Bone marrow (tissue), 2 donors: Measurements from ENCODE around the gene STX16.

Experiments
- DNase-seq, 2 donors: peaks; one replicate each; lab custom pipeline; 2025; lab: John Stamatoyannopoulos, UW

STX16 gene

DNA sequence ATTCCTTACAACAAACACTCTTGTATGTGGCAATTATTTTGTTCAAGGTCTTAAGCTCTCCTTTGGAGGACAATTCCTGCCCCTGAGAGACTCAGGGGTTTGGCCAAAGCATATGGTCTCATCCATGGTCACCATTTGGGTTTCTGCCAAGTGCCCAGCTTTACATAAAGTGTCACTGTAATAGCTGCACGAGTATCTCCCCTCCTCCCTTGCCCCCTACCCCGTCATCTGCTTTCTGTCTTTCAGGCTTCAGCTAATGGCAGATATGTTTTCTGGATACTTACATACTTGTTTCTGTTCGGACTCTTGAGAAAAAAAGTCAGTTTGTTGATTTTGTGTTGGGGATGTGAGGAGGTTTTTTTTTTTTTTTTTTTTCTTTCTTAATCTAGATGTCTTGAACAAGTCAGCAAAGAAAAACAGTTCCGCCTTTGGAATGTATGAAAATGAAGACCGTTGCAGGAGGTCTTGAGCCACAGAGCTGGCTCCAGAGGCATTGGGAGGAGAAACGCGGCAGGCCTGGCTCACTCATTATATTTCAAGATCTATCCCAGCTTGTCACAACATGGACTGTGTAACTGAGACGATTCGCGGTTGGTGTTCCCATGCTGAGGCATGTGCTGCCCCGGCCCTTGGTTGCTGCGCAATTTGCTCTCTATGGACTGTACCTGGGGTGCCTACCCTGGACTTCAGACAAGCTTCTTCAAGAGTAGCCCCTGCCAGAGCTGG lies 32.6 kb upstream of the STX16 start:
- DNase-seq: no peak

DNA sequence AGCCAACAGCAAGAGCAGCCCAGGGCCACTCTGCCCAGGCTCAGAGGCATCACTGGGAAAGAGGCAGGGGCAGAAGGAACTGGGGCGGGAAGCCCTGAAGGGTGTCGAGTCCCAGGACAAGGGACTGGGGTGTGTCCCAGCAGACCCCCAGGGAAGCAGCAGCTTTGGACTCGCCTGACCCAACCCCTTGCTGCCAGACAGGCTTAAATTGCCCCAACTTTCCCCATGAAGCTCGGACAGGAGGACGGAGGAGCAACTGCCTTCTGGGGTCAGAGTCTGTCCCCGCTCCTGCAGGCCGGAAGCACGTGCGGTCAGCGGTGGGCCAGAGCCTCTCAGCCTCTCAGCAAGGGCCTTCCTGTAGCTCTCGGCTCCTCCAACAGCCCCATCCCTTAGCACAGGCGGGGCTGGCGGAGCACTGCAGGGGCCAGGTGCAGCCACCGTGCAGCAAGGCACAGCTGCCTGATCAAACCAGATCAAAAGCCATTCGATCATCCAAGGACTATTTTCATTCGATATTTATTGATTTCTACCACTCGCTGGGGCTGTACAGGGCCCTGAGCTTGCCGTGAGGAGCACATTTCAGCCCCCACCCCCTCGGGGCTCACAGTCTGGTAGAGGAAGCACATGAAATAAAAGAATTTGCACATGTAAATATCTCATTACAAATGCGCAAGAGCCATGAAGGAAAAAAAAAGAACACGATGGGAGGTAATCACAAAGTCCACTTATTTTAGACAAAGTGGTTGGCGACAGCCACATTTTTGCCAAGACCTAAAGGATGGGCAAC lies 31.8 kb upstream of the STX16 start:
- DNase-seq: no peak

DNA sequence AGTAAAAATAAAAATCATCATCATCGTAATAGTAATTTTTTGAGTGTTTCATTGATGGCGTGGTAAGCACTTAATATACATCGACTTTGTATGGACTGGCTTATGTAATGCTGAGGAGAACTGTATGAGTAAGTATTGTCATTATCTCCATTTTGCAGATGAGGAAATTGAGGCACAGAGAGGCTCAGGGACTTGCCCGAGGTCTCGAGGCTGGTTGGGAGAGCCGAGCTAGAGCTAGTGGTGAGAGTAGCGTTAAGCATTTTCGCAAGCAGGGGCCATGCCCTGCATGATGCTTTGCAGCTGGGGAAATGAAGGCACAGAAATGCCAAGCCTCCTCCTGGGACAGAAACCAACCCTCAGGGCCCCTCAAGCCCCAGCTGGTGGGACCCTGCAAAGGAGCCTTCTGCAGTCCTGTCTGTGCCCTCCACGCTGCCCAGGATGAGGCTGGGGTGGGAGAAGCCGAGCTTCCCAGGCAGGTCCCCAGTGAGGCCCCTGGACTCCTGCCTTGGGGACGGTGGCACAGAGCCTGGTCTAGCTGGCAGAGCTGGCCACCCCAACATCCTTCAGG lies 31.1 kb upstream of the STX16 start:
- no peak for DNase-seq

DNA sequence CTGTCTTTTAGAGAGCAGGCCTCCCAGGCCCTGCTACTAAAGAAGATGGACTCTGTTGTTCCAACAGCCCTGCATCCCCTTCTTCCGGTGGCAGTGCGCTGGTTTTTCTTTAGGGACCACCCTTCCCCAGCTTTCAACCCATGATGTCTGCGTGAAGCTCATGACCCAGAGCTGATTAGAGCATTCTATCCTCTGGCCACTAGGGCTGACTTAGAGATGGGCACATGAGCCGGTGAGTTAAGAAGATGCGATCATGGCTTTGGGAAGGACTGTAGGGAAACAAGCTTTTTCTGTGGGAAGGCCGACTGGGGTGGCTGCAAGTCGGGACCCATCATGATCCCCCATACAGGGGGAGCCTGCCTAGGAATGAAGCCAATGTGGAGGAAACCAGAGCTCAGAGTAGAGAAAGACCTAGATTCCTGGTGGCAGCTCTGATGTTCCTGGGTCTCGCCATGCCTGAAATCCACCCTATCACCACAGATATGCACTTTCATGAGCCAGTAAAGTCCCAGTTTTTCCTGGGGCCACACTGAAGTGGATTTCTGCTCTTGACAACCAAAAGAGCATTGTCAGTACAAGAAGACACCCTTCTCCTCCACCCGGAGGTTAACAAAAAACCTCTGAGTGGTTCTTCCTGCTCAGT lies 29.1 kb upstream of the STX16 start:
- DNase-seq: no peak

DNA sequence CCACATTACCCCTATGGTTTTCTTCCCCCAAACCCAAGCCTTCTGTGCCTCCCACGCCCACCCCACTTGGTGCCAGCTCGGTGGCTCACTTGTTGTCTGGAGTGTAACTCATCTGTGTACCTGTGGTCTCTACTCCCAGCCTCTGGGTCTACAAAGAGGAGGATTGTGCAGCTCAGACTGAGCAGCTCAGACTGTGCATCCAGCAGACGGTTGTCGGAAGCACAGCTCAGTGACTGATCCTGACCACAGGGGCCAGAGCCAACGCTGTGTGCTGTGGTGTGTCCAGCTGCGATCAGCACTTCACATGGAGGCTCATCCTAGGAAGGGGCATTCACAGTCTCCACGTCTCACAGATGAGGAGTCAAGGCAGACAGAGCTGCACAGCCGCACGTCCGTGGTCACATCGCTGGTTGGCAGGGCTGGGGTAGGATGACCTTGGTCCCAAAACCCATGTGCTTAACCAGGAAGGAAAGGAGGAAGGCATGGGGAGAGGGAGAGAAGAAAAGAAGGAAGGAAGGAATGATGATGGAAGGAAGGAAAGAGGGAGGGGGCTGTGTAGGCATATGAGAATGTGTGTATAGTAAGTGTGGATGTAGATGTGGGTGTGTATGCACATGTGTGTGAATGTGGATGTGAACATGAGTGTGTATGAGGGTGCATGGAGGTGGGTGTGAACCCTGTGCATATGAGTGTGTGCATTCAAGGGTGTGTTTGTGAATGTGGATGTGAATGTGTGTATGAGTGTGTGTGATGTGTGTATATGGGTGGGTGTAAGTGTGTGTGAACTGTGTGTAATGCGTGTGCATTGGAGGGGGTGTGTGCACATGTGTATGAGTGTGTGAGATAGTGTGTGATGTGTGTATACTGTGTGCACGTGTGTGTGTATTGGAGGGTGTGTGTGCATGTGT lies 28.2 kb upstream of the STX16 start:
- DNase-seq: no peak

DNA sequence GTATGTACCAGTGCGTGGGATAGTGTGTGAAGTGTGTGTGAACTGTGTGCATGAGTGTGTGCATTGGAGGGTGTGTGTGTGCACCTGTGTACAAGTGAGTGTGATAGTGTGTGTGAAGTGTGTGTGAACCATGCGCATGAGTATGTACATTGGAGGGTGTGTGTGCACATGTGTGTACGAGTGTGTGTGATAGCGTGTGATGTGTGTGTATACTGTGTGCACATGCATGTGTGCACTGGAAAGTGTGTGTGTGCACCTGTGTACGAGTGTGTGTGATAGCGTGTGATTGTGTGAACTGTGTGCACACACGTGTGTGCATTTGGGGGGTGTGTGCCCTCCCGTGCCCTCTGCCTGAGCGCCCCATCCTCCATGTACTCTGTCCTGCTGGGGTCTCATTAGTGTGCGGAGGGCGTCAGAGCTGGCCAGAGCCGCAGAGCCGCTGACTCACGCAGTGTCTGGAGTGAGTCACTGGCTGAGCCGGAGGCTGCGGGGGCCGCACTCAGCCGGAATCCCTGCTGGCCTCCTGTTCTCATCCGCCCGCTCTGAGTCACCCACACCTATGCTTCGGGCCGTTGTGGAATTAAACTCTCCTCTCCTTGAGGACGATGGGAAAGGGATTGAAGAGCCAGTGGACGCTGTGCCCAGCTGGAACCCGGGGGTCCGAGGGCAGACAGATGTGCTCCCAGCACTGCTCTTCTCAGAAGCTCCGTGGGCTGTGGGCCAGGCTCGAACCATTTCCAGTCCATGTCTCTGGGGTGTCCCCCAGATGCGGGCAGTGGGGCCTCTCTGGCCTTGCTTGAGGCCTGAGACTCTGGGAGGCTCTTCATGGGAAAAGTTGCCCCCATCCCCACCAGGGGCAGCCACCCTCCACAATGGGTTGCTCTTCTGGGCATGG lies 27.3 kb upstream of the STX16 start:
- no peak for DNase-seq

DNA sequence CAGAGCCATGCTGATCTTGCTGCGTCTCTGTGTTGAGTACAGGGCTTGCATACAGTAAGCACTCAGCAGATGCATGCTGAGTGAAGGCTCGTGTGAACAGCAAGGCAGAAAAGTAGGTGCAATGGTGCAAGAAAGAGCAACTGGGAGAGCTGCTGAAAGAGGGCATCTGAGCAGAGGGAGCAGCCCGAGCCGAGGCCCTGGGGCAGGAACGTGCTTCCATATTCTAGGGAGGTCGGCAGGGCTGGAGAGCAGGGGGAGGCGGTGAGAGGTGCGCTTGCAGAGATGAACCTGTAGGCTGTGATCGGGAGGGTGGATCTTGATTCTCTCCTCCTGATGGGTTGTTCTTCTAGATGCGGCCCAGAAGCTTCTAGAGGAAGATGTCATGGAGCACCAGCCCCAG lies 26.4 kb upstream of the STX16 start:
- DNase-seq: no peak

DNA sequence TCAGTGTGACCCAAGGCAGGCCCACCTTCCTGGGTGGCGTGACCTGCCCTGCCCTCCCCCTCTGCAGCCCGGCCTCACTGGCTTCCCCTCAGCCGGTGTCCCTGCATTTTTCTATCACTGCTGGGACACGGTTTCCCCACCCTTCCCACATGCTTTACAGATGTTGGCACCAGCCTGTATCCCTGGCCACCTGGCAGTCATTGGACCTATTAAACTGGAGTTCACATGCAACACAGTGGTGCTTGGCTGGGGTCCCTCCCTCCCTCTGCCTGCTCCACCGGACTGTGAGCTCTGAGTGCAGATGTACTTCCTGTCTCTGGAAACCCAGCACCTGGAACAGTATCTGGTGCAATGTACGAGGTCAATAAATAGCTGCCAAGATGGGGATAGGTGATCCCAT lies 25.5 kb upstream of the STX16 start:
- no peak for DNase-seq

DNA sequence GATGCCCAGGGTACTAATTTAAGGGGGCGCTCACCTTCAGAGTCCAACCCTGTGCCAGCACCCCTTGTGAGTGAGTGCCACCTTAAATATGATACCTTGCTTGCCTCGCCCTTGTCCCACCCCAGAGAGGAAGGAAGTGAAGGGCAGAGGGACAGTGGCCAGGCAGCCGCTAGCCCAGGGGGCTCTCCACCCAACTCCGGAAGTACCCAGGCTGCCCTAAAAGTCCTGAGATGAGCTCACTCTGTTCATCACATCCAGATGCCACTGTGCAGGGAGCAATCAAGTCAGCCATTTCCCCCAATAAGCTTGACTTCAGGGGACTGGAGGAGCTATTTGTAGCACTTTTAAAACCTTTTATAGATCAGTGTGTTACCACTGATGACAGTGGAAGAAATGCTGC lies 25.0 kb upstream of the STX16 start:
- DNase-seq: no peak

DNA sequence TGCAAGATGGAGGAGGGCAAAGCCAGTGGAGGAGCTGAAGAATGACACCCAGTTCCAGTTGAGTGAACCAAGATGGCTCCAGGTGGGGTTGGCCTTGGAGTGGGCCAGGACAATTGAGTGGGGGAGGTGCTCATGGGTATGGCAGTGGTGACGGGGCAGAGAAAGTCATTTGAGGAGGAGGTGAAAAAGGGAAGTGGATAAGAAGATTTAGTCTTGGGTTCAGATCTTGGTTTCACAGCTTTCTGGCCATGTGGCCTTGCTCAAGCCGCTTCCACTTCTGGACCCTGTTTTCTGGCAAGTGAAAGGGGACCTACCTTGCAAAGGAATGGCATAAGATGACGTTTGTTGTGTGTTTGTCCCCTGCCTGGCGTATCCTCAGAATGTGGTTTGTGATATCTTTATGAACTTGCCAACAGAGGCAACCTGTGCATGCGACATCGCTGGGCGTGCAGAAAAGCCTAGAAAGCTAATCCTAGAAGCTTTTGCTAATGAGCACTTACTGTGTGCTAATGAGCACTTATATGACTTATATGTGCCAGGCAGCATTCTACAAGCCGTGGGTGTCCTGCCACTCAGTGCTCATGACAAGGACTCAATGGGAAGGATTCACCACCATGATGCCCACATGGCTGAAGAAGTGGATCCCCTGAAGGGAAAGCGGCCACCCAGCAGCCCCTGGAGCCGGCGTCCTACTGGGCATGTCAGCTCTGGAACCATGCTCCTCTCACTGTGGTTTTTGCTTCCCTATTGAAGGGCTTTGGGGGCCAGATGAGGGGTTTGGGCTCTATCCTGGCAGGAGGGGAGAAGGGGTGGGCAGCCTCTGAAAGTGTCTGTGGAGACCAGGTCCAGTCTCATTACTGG lies 23.6 kb upstream of the STX16 start:
- no peak for DNase-seq

DNA sequence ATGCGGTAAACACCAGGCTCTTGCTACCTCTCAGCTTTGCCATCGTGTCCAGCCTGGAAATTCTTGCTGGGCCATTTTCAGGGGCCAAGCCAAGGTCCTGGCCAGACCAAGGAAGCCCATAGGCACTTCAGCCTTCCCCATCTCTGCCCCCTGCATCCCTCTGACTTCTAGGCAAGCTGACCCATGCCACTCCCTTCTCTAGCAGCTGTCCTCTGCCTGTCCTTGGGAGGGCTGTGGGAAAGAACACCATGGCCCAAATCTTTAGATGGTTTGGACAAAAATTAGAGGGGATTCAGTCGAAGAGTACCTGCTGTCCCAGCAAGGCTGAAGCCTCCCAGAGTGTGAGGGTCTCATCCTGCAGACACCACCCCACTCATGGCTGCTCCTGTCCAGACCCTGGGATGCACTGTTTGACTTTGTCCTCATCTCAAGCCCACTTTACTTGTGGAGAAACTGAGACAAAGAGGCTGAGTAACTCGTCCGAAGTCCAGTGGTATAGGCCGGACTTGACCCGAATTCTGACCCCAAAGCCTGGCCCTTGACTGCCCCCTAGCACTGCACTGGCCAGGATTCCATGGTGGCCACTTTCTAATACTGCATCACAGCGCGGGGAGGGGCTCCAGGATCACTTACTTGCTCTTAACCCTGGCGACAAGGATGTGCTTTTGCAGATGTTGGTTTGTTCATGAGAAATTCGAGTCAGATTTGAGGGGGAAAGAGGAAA lies 22.4 kb upstream of the STX16 start:
- DNase-seq: no peak

DNA sequence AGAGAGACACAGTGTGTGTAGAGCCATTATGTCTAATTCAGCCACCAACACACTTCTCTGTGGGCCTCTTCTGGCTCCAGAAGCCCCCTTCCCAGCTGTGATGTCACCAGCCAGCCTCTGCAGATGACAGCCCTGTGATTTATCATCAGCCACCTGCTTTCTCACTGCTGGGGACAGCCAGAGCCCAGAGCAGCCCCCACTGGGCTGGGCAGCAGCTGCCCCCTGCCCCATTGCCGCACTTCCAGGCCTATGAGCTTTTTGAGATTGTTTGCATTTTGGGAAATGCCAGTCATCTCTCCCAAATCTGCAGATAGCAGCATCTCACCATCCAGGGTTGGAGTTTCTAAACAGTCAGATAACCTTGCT lies 21.9 kb upstream of the STX16 start:
- DNase-seq: no peak

DNA sequence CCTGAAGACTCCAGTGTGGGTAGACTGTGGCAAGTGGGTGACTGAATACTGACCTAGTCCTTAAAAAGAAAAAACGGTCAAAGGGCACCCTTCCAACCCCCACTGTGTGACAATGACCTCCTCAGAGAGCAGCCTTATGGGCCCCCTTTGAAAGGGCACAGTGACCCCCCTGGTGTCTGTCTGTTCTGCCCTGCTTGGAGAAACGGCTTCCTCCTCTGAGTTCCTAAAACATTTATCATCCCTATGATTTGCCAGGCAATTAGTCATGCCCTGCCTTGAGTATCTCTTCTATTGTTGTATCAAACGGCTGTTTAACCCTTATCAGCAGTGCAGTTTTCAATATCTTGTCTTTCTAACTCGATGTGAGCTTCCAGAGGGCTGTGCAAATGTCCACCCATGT lies 21.0 kb upstream of the STX16 start:
- no peak for DNase-seq

DNA sequence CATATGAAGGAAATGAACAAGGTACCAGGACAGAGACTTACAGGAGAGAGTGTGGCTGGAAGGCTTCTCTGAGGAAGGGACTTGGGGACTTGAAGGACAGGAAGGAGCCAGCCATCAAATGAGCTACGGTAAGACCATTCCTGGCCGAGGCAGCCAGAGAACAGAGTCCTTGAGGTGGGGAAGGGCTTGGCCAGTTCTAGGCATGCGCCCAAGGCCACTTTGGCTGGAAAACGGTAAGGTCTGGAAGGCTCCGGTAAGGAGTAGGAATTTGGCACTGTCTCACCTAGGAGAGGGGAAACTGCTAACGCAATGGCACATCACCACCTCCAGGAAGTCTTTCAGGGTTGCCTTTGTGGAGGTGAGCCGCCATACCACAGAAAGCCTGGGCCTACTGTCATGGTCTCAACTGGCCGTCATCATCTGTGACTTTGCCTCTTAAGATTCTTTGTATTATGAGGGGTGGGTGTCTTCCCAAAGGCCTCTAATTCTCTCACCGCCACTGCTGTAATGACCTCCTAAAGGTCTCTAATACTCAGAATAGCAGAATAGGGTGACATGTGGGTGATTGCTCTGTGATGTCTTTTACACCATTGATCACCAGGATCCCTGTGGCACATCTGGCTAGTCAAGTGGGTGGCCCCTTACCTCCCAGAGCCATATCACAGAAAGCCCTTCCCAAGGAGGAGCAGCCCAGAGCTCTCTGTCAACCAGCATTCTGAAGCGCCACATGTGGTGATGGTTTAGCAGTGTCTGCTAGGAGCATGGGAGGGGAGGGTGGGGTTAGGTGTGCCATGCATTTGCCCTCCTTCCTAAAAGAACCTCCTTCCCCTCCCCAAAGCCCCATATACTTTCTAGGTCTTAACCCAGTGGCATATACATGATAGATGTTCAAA lies 17.7 kb upstream of the STX16 start:
- no peak for DNase-seq

DNA sequence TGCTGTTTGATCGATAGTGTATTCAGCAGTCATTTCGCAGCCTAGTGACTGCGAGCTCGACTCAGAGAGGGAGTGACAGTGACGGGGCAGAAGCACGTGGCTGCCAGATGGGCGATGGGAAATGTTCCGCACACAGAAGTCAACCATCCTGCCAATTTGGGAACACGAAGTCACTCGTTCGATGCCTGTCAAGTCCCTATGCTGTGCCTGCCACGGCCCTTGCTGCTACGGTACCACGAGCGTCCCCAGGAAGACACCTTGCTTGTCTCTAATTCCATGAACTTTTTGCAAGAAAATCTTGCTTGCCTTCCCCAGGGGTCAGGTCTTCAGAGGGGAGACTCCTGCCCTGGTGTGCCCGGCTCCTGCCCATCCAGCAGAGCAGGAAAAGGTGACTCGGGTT lies 17.0 kb upstream of the STX16 start:
- no peak for DNase-seq

DNA sequence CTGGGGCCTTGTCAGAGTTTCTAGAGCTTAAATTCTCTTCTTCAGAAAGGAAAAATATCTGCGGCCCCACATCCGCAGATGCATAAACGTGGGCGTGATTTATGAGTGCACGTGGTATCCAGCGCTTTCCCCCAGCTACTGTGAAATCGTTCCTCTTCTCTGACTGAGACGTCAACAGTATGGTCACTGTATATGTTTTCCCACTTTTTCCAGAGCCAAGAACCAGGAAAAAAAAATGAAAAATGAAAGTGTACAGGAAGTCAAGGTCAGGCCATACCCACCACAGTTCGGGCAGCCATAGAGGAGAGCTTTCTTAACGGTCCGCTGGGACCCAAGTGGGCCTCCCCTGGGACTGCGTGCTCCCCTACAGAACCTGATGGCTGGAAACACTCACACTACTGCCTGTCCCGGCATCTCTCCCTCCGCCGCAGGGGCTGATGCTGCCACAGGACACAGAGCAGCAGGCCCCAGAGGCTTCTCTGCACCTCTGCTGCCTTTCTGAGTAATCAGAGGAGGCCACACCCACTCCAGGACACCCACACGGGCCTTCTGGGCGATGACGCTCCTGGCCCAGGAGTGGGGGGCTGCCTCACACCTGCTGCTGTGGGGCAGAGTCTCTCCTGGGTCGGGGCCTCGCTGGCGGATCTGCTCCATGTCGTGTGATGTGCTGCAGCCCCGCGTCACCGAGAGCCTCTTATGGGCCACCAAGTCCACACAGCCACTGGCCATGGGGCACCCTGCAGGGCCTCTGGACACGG lies 16.4 kb upstream of the STX16 start:
- DNase-seq: no peak

DNA sequence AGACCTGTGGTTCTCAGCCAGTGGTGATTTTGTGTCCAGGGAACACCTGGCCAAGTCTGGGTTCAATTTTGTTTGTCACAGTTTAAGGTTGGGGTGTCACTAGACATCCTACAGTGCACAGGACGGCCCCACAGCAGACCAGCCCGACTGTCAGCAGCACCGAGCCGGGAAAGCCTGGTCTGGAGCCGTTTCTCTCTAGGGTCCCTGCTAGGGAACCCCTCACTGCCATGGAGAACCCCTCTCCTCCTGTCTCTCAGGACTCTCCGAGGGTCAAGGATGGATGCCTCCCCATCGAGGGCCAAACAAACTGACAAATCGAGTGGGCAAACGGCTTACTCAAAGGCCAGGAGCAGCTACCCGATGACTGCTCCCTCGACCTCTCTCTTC lies 15.8 kb upstream of the STX16 start:
- DNase-seq: no peak
